Activated CD8-positive, alpha-beta memory T cell treated with anti-CD3 and anti-CD28 coated beads, Interleukin-2, amount 50 U/mL, for 4 hours (primary cell): ENCODE measurements around the gene TGM4.
"Not testable (repeated sequence)": the region's sequence is repeated elsewhere in the genome, so short reads cannot be mapped to it uniquely, and the experiment has no call there.

ENCODE experiments used
- DNase-seq: peaks from one replicate; pipeline ENCODE4 v3.0.0-alpha.2; 2020

The TGM4 gene

DNA sequence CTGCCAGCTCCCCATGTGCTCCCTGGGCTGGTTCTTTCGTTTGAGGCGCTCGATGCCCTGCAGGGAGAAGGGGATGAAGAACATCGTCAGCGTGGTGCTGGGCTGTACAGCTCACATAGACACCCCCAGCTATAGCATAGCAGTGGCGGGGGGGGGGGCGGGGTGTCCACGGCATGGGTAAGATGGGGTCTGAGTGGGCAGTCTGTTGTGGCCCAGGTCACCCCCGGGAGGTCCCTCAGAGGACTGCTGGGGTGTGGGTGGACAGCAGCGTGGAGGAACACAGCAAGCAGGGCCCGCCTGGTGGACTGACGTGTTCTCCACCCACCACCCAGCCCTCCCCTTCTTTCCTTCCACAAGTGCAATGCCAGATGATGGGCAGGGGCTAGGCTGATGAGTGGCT, 43.7 kb downstream of the TGM4 start:
- DNase-seq, result no peak

DNA sequence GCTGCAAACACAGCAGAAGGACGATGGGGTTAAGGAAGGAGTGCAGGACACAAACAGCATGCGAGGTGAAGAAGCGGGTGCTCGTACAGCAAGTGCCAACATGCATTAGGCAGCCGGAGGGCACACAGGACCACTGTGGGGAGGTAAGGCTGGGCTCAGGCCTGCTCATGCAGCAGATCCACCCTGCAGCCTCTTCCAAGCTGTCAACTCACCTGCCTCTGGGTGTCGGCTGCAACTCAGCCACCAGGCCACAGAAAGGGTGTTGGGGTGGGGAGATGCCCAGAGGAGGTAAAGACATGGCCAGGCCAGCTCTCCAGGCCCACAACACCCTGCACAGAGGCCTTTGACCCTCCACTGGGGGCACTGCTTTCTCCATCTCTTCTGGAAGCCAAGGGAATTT, 44.2 kb downstream of the TGM4 start:
- no peak for DNase-seq

DNA sequence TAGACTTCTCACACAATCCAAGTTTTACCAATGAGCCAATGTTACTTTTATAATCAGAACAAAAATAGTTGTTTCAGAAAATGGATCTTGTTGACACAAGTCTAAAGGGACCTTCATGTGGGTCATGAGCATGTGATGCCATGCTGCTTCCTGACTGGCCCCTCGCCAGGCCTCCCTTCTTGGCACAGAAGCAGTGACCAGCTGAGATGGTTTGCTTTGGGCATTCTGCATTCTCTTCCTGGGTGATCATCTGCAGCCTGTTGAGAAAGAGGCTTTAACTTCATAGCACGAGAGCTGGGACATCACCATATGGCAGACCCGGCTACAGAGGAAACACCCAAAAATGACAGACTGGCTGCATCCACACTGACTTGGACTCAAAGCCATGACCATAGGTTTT, 45.7 kb downstream of the TGM4 start:
- DNase-seq, result no peak

DNA sequence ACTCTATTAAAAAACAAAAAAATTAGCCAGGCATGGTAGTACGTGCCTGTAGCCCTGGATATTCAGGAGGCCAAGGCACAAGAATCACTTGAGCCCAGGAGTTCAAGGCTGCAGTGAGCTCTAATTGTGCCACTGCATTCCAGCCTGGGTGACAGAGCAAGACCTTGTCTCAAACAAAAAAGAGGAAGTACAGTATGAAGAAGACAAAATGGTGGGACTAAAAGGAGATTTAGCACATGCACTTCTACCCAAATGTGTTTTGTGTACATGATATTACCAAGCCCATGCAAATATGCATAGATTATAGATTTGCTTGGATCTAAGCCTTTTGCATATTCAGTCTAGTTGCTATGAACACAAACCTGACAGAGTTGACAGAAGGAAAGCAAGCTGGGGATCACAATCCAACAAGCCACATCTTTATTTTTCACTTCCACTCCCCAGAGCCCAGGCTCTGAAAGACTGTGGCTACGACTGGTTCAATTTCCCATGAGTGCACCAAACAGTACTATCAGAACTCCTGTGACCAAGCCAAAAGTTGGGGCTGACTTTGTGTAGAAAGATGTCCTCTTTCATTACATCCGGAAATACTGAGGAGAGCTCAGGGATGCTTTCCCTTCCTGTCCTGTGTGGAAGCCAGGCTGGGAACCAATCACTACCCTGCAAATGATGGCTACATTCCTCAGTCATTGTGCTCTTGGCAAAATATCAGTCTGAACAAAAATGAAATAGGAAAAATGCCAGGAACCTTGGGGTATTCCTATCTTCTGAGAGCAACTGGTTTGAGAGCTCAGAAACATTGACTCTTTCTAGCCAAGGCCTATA, 49.4 kb downstream of the TGM4 start:
- no peak for DNase-seq

DNA sequence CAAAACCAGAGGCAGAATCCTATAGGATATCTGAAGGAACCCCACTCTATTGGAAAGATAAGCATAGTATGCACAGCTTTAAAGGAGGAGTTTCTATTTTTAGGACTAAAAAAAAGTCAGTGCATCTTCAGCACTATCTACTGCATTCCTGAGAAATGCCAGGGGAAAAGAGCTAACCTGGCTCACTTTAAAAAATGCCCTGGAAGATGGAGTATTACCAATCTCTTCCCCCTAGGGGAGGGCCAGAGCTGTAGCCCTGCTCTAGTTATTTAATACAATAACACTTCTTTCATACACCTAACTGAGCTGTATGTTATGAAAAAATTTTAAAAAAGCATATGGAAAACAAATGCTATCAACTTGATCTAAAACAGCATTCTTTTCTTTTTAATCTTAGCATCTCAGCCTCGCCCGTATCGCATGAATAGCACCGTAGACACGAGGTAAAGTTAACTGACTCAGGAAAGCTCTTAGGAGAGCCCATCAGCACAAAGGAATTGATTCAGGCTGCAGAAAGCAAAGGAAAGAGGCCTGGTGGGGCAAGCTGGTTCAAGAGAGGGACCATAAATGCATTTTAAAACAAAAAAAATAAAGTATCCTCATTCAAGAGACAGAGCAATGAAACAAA, 50.2 kb downstream of the TGM4 start:
- no peak for DNase-seq

DNA sequence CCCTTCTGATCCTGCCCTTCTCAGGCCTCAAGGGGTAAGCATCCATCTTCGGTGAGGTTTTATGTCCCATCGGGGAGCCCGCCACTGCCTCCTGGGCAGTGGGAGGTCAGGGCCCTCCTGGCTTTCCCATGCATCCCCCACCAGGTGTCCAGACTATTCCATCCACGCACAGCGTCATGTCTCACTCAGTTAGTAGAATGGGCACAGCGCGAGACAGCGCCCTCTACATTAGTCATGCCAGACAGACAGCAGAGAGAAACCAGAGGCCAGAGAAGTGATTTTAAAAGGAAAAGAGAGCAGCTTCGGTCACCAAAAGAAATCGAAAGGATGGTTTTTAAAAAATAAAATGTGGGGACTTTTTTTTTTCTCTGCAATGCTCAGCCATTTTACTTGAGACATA, 51.8 kb downstream of the TGM4 start:
- no peak for DNase-seq

DNA sequence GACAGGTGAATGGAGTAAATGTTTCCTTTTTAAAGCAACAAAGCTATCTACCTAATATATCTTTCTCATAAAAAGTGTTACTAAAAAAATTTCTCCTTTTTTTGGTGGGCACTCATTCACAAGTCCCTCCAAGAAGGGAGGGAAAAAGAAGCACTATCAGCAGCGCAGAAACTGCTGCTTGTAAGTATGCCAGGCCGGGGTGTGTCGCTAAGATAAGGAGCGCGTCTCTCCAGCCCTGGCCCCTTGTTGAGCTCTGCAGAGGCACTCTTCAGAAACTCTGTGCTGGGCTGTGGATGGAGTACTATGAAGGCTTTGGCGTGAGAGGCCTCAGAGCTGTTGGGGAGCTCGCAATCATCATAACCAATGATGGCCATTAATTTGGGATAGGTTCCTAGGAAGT, 52.5 kb downstream of the TGM4 start:
- no peak for DNase-seq

DNA sequence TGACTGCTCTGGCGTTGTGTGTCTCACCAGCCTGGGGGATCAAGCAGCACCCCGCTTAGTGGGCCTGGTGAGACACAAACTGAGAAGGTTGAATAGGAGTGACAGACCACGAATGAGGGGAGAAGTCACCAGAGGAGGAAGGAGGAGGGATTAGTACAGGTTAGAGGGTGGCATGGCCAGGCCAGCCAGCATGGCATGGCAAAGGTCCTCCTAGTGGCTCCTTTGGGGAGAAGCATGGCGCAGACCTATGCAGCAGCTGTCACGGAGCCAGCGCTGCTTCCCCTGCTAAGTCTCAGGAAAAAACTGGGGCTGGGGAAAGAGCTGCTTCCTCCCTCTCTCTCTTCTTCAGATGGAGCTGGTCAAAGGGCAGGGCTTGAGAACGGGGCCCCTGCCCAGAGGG, 53.0 kb downstream of the TGM4 start:
- no peak for DNase-seq

DNA sequence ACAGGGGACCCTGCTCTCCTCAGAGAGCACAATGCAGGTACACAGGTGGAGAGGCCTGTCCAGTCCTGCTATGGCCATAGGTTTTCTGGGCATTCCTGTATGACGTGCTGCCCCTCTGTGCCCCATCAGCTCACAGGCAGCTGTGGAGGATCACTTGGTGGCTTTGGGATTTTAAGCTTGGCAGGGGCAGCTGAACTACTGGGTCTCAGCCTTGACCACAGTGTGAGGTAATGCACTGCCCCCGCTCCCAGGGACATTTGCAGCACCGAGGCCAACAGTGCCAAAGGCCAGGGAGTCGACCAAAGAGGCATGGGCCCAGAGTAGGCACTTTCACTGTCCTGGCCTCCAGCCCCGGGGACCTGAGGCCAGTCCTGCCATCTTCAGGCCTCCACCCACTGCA, 55.4 kb downstream of the TGM4 start:
- DNase-seq, result no peak

DNA sequence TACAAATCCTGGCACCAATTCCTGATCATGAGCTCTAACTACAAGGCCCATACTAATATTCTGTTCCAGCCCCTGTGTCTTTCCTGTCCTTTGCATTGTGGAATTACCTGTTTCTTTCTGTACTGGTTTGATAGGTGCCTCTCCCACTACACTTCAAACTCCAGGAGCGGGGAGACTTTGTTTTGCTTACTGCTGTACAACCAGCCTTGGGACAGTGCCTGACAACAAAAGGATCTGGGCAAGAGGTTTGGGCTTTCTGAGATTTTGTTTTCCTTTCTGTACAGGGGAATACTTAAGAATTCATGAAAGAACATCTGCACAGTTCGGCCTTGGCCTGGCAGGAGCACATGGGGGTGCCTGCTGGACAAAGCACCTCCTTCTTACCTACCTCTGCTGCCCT, 56.5 kb downstream of the TGM4 start:
- DNase-seq, result no peak

DNA sequence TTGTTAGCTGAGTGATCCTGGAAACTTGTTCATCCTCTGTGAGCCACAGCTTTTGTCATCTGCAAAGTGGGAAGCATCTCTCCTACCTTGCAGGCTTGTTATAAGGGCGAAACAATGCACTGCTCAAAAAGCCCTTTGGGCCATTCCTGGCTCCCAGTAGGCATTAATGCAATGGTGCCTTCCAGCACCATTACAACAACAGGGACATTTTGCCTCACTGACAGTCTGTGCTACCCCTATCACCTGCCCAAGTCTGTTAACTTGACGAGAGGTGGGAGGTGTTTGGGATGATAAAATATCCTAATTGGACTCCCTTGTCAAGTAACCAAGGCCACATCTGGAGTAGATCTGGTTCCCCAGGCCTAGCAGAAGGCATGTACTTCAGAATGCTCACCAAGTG, 57.4 kb downstream of the TGM4 start:
- DNase-seq, result no peak

DNA sequence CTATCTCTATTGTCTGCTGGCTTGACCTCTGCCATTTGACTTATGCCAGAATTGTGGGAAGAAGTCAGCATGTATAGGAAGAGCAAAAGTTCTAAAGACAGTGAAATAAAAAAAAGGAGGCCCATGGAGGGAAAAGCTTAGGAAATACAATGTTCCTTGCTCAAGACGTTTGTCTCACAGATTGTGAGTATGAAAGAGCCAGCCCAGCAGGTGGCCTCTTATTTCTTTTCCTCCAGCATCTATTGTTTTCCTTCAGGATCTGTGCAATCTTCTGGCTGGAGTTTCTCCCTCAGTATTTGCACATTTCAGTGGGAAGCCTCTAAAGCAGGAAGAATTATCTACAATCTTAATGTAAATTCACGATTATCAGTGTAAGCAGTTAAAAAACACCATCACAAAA, 57.9 kb downstream of the TGM4 start:
- no peak for DNase-seq

DNA sequence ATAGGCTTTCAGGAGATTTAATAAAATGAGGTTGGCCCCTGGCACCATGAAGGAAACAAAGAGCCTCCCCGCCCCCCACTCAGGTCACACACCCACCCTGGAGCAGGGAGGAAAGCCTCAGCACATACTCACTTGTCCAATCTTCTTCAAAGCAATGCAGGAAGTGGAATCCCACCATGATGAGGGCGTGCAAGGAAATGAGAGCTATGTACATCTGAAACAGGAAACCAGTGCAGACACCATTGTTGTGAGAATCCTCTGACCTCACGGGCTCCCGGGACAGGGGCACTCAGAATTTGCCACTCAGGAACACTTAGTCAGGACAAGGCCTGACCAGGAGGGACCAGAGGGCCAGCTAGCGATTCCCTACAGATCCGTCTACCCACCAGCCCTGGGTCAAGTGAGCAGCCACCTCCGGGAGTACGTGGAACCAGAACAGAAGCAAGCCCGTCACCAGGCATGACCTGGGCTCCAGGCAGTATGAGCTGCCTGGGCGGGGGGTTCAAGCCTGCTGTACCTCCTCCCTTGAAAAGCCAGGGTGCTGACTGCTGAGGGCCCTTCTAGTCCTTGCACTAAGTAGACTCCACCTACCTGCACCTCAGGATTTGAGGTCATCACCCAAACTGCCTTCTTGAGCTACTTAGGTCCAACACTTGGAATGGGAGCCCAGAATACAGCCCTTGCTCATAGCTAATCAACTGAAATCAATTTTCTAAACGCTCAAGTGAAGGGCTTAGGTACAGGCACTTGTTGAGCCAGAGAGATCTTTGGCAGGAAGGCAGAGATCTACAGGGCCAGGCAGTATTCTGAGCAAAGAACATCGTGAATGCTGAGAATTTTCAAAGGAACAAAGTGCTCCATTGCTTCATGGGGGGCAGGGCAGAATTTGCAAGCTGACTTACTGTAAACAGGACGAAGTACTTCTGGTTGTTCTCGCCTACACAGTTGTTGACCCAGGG, 58.9 kb downstream of the TGM4 start:
- no peak for DNase-seq

DNA sequence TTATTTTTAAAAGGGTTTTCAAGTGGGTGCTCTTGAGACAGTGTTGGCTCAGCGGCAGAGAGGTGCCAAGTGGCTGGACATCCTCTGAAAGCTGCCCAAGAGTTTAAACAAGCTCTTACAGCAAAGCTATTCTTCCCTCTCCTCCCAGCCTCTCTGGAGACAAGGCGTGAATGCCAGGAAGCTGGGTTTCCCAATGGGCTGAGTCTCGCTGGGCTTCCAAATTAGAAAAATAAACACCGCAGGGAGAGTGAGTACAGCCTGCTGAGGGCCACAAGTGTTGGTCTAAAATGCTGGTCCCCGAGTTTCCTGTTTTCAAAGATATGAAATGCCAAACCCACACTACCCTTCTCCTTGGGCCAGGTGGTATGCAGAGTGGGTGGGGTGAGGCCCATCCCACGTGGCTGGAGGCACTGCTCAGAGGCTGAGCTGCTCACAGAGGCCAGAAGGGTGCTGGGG, 65.2 kb downstream of the TGM4 start:
- DNase-seq, result no peak

DNA sequence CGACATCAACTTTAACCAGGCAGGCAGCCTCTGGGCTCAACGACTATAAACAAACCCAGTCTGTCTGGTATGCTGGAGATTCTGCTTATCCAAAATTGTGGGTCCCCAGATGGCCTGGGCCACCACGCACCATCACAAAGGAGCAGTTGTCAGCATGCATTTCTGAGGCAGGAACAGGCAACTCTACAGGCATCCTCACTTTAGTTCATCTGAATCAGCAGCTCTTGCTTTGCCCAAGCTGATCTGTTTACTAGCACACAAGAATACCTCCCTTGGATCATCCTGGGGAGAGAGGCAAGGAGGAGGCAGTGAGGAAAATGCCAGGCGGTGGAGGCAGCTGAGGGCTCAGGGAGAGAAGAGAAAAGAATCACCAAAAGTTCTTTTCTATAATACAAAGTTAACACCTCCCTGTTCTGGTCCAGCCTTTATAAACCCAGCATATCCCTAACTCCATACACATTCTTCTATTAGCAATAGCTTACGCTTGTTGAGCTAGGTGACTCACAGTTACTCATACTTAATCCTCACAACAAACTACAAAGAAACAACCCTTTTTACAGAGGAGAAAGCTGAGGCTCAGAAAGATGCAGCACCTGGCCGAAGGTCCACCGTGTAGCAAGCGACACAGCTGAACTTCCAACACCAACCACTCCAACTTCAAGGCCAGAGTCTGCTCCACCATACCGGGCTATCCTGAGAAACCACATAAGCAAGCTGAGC, 68.0 kb downstream of the TGM4 start:
- DNase-seq, result no peak

DNA sequence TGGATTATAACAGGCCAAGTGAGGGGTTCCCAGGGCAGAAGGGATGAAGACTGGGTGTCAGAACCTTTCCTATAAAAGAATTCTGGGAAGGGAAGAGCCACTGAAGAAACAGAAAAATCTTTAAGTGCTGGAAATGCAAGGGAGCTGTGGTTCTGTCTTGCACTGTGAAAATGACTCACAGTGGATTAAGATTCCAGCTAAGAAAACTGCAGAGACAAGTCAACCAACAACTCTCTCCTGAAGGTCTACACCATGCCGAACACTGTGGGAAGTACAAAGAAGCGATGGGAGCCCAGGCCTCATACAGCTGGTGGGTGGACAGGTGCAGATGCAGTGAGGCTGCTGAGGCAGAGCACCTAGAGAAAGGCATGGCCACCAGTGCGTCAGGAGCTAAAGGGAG, 73.8 kb downstream of the TGM4 start:
- DNase-seq, result no peak

DNA sequence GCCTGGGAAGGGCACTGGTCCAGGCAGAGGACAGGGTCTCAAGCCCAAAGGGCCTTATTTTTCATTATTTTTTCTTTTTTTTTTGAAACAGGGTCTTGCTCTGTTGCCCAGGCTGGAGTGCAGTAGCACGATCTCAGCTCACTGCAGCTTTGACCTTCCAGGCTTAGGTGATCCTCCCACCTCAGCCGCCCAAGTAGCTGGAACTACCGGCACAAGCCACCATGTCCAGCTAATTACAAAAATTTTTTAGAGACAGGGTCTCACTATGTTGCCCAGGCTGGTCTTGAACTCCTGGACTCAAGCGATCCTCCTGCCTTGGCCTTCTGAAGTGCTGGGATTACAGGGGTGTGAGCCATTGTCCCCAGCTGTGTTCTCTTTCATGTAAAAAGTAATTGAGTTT, 75.4 kb downstream of the TGM4 start:
- not testable (repeated sequence) for DNase-seq

DNA sequence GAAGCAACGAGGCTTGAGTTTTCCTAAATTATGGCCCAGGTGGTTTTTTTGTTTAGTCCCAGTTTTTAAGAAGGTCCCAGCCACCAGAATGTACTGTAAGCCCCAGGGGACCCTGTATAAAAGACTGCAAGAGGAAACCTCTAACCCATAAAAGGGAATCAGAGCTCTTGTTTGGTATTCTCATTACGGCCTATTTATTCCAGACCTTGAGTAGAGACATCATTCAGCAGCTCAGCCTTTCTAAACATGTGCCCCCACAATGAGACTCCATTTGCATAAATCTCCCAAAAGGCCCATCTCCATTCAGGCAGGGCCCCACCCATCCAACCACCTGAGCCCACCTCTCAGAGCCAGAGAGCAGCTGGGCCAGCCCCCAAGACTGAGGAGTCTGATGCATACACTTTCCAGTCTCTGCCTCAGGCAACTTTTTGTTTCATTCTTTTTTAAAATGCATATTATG, 75.9 kb downstream of the TGM4 start:
- DNase-seq, result no peak

DNA sequence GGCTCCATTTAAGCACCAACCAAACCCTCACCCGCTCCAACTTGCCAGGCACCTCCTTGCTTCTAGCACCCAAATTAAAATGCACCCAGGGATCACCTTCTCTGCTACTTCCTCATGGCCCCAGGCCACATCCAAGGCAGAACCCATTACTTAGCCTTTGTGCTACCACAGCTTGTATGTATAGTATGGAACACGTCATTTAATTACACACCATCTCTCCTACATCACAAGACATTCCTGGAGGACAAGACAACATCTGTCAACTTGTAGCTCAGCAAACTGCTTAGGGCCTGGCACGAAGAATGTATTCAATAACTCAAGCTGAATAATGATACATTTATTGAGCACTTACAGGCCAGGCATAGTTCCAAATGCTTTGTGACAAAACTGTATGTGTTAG, 78.3 kb downstream of the TGM4 start:
- DNase-seq, result no peak

DNA sequence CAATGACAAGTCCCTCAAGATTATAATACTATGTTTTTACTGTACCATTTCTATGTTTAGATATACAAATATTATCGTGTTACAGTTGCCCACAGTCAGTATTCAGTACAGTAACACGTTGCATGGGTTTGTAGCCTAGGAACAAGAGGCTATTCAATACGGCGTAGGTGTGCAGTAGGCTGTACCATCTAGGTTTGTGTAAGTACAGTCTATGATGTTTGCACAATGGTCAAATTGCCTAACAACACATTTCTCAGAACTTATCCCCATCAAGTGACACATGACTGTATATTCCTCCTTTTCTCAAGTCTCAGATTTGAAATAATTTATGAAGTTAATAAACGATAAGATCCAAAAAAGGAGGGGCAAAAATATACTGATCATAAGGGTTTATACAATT, 79.9 kb downstream of the TGM4 start:
- DNase-seq, result no peak

DNA sequence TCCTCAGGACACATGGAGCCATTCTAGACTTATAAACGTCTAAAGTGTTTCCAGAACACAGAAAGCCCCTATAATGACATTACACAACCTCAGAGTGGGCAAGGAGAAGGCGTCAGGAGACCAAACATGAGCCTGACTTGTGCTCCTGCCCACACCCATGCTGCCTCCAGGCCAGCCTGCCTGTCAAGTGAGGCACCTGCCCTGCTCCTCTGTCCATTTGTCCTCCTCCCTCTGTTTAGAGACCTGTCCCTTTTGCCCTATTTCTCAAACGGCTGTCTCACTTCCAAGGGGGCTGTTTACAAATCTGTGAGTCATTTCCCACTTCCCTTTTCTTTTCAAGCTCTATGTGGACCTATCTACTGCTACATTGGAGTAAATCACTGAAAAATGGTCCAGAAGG, 80.6 kb downstream of the TGM4 start:
- DNase-seq, result no peak

DNA sequence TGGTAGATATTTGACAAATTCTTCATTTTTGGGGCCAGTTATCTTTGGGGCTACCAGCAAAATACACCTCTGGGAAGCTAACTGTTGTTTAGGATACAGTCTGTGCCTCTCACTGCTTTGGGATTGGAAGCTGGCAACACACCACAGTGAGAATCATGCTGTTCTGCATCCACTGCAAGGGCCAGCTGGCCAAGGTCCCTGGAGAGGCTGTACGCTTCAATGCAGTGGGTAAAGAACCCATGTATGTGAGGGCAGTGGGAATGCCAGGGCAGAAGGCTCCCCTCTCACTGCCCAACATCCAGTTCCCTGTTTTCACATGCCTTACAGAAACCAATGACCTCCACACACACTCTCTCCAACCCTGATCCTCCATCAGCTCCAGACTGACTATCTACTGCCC, 81.5 kb downstream of the TGM4 start:
- DNase-seq, result no peak

DNA sequence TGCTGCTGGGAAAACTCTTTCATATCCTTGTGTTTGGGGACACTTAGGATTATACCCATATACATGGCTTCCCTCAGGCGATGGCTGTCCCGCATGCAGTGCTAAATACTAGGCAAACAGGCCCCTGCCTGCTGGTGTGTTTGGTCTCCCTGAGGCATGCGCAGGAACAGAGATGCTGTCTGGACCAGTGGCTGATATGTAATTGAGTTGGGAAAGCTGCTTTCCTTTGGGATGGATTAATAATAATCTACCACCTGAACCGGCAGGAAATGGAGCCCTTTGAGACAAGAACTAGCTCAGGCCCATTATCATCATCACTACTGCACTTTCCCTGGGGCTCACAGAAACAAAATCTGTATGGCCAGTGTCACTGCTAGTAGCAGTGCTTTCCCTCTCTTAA, 83.6 kb downstream of the TGM4 start:
- no peak for DNase-seq
